Breast epithelium (tissue), 4 donors: ENCODE data around the gene TNFRSF8. TPM values are rescaled to one million over a fixed set of nuclear protein-coding genes. Genes with fewer than 3 reads are reported as not detected.

Experiments
- DNase-seq, 2 donors: peaks; one replicate each; pipeline ENCODE4 v3.0.0-alpha.2; 2019; ENCODE audit warnings: low spot score in 2 of 2
- H3K27ac ChIP-seq, 2 donors: fragments of 200-600 bp; sonication (generic) in 1 of 2; one replicate each; pipeline ENCODE4 v1.5.1; 2016 to 2019; ENCODE audit warnings: mild to moderate bottlenecking in 1 of 2
- H3K27me3 ChIP-seq, 2 donors: fragments of 200-600 bp; sonication (generic) in 1 of 2; one replicate each; pipeline versions ENCODE4 v1.5.1 to v1.6.0; 2017 to 2019; ENCODE audit warnings: control low read depth in 1 of 2, mild to moderate bottlenecking in 1 of 2
- H3K36me3 ChIP-seq: fragments of 200-600 bp; one replicate; pipeline ENCODE4 v1.5.1; 2019
- H3K4me1 ChIP-seq, 2 donors: fragments of 200-600 bp; sonication (generic); one replicate each; pipeline ENCODE4 v1.5.1; 2016 to 2019; ENCODE audit warnings: control low read depth in 1 of 2
- H3K4me3 ChIP-seq, 3 donors: fragments of 200-600 bp; sonication (generic); 1 replicate in 2 of 3; 2 replicates in 1 of 3; pipeline ENCODE4 v1.5.1; 2016 to 2019; ENCODE audit warnings: mild to moderate bottlenecking in 3 of 3, moderate library complexity in 2 of 3
- H3K9me3 ChIP-seq, 2 donors: fragments of 200-600 bp; sonication (generic) in 1 of 2; one replicate each; pipeline ENCODE4 v1.5.1; 2016 to 2019; ENCODE audit warnings: control low read depth in 1 of 2
- CTCF ChIP-seq, 3 donors: fragments of 450-650 bp; IDR thresholded peaks; one replicate each; pipeline ENCODE4 v1.5.1; 2016 to 2017; ENCODE audit warnings: antibody characterized with exemption in 3 of 3, mild to moderate bottlenecking in 3 of 3, moderate library complexity in 3 of 3
- POLR2A ChIP-seq: fragments of 450-650 bp; IDR thresholded peaks from one replicate; pipeline ENCODE4 v1.6.1; 2016; ENCODE audit warnings: antibody characterized with exemption, mild to moderate bottlenecking, moderate library complexity
- POLR2AphosphoS5 ChIP-seq, 3 donors: sonication (generic); formaldehyde crosslinking; IDR thresholded peaks; one replicate each; pipeline ENCODE4 v1.6.1; 2017; ENCODE audit warnings: antibody characterized with exemption in 3 of 3
- intact Hi-C: fragments of 100-400 bp; cut with DNase I; formaldehyde crosslinking; loops from one replicate; pipeline ENCODE4 v1.15.1; 2023; ENCODE audit warnings: low total_unique reads
- total RNA-seq, 3 donors: library from RNA; depleted of rRNA; stranded (reverse); fragments of >200 nt; gene quantifications; one replicate each; pipeline ENCODE4 v1.1.0, GENCODE V29; 2016

TNFRSF8 gene
- total RNA-seq, 3 donors from 2014 or later = 0.88 to 2.3 (median 1.6) TPM

- Histone ChIP-seq H3K9me3 (no peaks in the 10 kb centered on the region), H3K36me3 (no peaks in the 10 kb centered on the region), H3K27me3 (no peaks in the 10 kb centered on the region), H3K4me3 (no peak overlapping the region), H3K27ac (peak overlapping the region in 1 of 2 donors; percentile 63), H3K4me1 (no peaks in the 10 kb centered on the region)
- no peak for TF ChIP-seq POLR2A
- TF ChIP-seq POLR2AphosphoS5 (IDR thresholded peaks at IDR 0.05) = no peak
- TF ChIP-seq CTCF (IDR thresholded peaks at IDR 0.05) = no peak
- intact Hi-C loops = no loop called here
- DNase-seq = no peak
Observed at GRCh38 chr1:12176298-12177118, 113.4 kb downstream of the TNFRSF8 start.

- Histone ChIP-seq H3K27me3 (no peaks in the 10 kb centered on the region), H3K36me3 (no peaks in the 10 kb centered on the region), H3K27ac (peak overlapping the region; percentile 13 to 81), H3K4me1 (no peaks in the 10 kb centered on the region), H3K4me3 (no peak overlapping the region), H3K9me3 (no peaks in the 10 kb centered on the region)
- no peak for DNase-seq
- intact Hi-C loops = no loop called here
- TF ChIP-seq POLR2A (no peak), CTCF (IDR thresholded peaks at IDR 0.05) (no peak), POLR2AphosphoS5 (IDR thresholded peaks at IDR 0.05) (no peak)
Observed at GRCh38 chr1:12177156-12177998, 114.3 kb downstream of the TNFRSF8 start.

GRCh38 chr1:12177999-12178441, 114.9 kb downstream of the TNFRSF8 start:
- no peaks in the 10 kb centered on the region for H3K36me3 ChIP-seq
- H3K4me3 ChIP-seq = peak overlapping the region in 1 of 3 donors; percentile 22
- H3K4me1 ChIP-seq = no peaks in the 10 kb centered on the region
- intact Hi-C loops = no loop called here
- H3K27me3 ChIP-seq = no peaks in the 10 kb centered on the region
- no peak for DNase-seq
- peak in 1 of 3 donors; percentile 47 for TF ChIP-seq POLR2AphosphoS5 (IDR thresholded peaks at IDR 0.05)
- no peak for TF ChIP-seq POLR2A
- no peak for TF ChIP-seq CTCF (IDR thresholded peaks at IDR 0.05)
- H3K9me3 ChIP-seq = no peaks in the 10 kb centered on the region
- H3K27ac ChIP-seq = peak overlapping the region; percentile 52 to 81

- Histone ChIP-seq H3K36me3 (no peaks in the 10 kb centered on the region), H3K9me3 (no peaks in the 10 kb centered on the region), H3K4me3 (peak overlapping the region in 1 of 3 donors; percentile 22), H3K4me1 (no peaks in the 10 kb centered on the region), H3K27ac (peak overlapping the region; percentile 52 to 81), H3K27me3 (no peaks in the 10 kb centered on the region)
- intact Hi-C loops = no loop called here
- no peak for TF ChIP-seq POLR2A
- no peak for TF ChIP-seq CTCF (IDR thresholded peaks at IDR 0.05)
- TF ChIP-seq POLR2AphosphoS5 (IDR thresholded peaks at IDR 0.05) = no peak
- no peak for DNase-seq
Observed at GRCh38 chr1:12178511-12178910, 115.4 kb downstream of the TNFRSF8 start.

- H3K4me3 ChIP-seq = peak overlapping the region in 1 of 3 donors; percentile 28
- peak overlapping the region; percentile 52 to 81 for H3K27ac ChIP-seq
- no peak for DNase-seq
- no peaks in the 10 kb centered on the region for H3K36me3 ChIP-seq
- no peaks in the 10 kb centered on the region for H3K27me3 ChIP-seq
- H3K4me1 ChIP-seq = no peaks in the 10 kb centered on the region
- H3K9me3 ChIP-seq = no peaks in the 10 kb centered on the region
- TF ChIP-seq POLR2A (no peak), POLR2AphosphoS5 (IDR thresholded peaks at IDR 0.05) (no peak), CTCF (IDR thresholded peaks at IDR 0.05) (no peak)
- intact Hi-C loops = no loop called here
Observed at GRCh38 chr1:12179111-12179519, 116.0 kb downstream of the TNFRSF8 start.
